HG03565 (cell line): ENCODE results near the gene CLK1.
"Not testable (repeated sequence)": the region's sequence is repeated elsewhere in the genome, so short reads cannot be mapped to it uniquely, and the experiment has no call there.

ENCODE experiments used
- ATAC-seq: cut with Tn5 transposase; IDR thresholded peaks from one replicate; pipeline ENCODE4 v1.9.1; 2021; ENCODE audit warnings: mild to moderate bottlenecking, moderate library complexity; ENCODE audit not compliant: unreplicated experiment

The CLK1 gene

GRCh38 chr2:200864176-200865034 is at the start of gene CLK1:
TSS of gene CLK1 (minus strand) at chr2:200864658. CDS start at chr2:200861862, 2,796 bp downstream.
- peak; percentile 79 for ATAC-seq

GRCh38 chr2:200913654-200914053 is 49.2 kb upstream of the CLK1 start:
- no peak for ATAC-seq

- no peak for ATAC-seq
Observed at GRCh38 chr2:200909958-200910357, 45.5 kb upstream of the CLK1 start.

GRCh38 chr2:200905618-200906296 is 41.3 kb upstream of the CLK1 start:
- ATAC-seq = no peak

- peak; percentile 96 for ATAC-seq
Observed at GRCh38 chr2:200901459-200902072, 37.1 kb upstream of the CLK1 start.

- no peak for ATAC-seq
Observed at GRCh38 chr2:200899482-200899881, 35.0 kb upstream of the CLK1 start.

GRCh38 chr2:200888704-200889625 is 24.5 kb upstream of the CLK1 start, which contains the start of the genes NIF3L1 and PPIL3:
TSS of gene NIF3L1 (plus strand) at chr2:200889371. CDS start at chr2:200891944, 2,573 bp downstream.
TSS of gene PPIL3 (minus strand) at chr2:200889077. CDS start at chr2:200887615, 1,462 bp downstream.
- ATAC-seq = peak; percentile 78

- ATAC-seq = not testable (repeated sequence)
Observed at GRCh38 chr2:200881715-200882249, 17.3 kb upstream of the CLK1 start.

GRCh38 chr2:200878289-200878880 is 13.9 kb upstream of the CLK1 start:
- ATAC-seq = no peak

- ATAC-seq = no peak
Observed at GRCh38 chr2:200877443-200877842, 13.0 kb upstream of the CLK1 start.

GRCh38 chr2:200873560-200873959 is 9.1 kb upstream of the CLK1 start:
- ATAC-seq = no peak

- no peak for ATAC-seq
Observed at GRCh38 chr2:200871151-200871550, 6.7 kb upstream of the CLK1 start.

- no peak for ATAC-seq
Observed at GRCh38 chr2:200869014-200869413, 4.6 kb upstream of the CLK1 start.

- ATAC-seq = no peak
Observed at GRCh38 chr2:200863782-200864175, 679 bp downstream of the CLK1 start.

- no peak for ATAC-seq
Observed at GRCh38 chr2:200862532-200863000, 1.9 kb downstream of the CLK1 start.

GRCh38 chr2:200861617-200862155 is 2.8 kb downstream of the CLK1 start:
- no peak for ATAC-seq

GRCh38 chr2:200860092-200860795 is 4.2 kb downstream of the CLK1 start:
- ATAC-seq = no peak

GRCh38 chr2:200856806-200857205 is 7.7 kb downstream of the CLK1 start:
- no peak for ATAC-seq

- no peak for ATAC-seq
Observed at GRCh38 chr2:200852605-200853004, 11.9 kb downstream of the CLK1 start.
